ENCODE data around the gene NCKAP5.

Gene NCKAP5

DNA sequence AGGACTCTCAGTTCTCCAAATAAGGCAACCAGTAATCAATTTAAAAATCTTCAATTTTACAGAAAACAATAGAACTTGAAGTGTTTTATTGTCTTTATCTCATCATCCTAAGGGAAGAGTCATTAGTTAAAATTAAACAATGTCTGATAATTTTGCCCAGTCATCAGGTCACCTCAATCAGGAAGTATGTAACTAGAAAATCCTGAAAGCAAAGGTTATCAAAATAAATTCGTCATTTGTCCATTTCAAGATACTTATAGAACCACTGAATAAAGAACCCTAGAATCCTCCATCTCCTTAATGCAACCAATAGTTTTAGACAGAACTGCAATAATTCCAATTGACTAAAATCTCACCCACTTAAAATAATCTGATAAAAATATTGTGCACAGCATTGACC lies 115.2 kb downstream of the NCKAP5 start:
- no peak for DNase-seq

DNA sequence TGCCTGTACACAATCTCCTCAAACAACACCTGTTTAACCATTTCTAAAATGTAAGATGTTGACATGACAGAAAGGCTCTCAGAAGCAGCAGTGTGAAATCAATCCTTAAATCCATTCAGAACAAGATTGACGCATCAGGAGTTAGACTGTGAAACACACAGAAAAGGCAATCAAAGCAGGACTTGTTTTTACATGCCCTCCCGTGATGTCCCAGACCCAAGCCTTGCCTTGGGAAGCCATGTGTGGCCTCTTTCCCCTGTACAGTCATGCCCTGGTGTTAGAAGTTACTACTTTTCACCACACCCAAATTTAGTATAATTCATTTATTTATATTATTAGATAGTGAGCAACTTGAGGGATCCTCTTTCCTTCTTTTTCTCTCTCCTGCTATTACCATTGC lies 115.7 kb downstream of the NCKAP5 start:
- DNase-seq = no peak

DNA sequence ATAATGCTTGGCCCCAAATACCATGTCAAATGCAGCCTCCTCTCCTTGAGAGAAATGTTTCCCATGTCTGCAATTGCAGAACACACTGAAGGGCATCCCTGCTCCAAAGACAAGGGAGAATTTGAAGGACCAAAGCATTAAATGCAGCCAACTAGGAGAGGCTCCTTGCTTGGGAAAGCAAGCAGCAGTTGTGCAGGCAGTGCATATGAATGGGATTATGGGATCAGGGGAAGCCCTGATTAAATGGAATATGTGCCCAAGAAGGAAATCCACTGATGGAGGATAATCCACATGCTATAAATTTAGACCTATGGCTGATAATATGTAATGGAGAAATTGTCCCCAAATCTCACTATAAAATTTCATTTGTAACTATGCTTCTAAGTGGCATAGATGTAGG lies 116.1 kb downstream of the NCKAP5 start:
- DNase-seq = no peak

DNA sequence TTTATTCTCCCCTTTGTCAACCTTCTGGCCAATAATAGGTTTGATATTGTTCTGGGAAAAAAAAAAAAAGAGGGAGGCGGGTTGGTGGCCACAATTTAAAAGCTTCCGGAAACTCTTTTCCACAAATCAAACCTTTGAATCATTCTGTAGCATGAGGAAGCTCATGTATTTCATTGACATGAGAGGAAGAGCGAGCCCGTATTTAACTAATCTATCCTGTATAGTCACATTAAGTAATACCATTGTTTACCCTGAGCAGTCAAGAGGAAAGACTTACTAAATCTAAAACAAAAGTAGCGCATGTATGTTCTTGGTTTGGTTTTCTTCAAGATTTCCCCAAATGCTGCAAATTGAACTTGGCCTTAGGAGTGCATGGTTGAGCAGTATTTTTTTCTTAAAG lies 120.1 kb downstream of the NCKAP5 start:
- no peak for DNase-seq

DNA sequence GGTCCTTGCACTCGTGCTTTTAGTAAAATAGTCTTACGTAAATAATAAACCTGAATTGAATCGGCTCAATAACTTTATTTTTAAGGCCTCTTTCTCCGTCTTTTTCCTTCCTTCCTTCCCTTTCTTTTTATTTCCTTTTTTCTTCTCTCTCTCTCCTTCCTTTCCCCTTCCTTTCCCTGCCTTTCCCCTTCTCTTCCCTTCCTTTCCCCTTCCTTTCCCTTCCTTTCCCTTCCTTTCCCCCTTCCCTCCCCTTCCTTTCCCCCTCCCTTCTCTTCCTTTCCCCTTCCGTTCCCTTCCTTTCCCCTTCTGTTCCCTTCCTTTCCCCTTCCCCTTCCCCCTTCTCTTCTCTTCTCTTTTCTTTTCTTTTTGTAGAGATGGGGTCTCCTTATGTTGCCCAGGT lies 121.0 kb downstream of the NCKAP5 start:
- DNase-seq = no peak

DNA sequence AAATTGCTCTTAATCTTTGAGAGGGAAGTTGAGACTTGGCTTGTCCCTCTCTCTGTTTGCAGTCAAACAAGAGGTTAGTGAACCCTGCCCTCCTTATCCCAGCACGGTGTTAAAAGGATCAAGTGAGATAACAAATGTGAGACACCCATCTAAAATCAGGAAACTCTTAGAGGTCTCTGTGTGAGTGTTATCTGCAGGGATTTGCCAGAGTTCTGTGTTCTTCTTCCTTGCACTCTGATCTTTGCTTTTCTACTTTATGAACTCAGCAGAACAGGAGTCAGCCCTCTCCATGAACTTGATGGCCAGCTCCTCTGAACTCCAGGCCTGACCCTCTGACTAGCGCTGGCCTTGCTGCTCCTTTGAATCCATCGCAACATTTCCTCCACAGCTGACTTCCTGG lies 123.8 kb downstream of the NCKAP5 start:
- DNase-seq = no peak

DNA sequence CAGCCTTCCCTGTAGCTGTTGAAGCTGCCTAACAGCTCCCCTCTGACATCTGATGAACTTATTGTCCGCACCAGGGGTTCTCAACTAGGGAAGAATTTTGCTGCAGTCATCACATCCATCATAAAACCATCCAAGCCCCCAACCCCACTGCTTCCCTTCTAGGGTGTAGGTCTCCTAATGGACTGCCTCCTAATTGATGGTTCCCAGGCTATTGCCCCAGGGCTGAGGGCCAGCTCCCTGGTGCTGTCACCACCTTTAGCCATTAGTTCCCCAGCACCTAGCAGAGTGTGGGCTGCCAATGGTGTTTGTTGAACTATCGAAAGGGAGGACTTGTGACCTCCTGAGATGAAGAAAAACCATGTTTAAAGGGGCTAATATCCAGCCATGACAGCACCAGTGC lies 125.9 kb downstream of the NCKAP5 start:
- no peak for DNase-seq

DNA sequence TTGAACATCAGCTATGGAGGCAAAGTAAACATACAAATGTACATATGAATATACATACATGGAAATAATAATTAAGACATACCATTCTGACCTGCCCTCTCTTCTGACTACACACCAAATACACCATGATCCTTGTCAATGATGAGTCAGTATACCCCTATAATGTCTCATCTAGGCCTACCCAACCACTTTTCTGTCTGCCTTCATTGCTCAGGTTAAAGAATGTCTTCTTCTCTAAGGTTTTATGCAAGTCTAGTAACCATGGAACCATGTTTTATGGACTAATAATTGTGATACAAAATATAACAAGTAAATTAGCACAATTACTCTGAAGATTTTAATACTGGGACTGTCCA lies 128.7 kb downstream of the NCKAP5 start:
- no peak for DNase-seq

DNA sequence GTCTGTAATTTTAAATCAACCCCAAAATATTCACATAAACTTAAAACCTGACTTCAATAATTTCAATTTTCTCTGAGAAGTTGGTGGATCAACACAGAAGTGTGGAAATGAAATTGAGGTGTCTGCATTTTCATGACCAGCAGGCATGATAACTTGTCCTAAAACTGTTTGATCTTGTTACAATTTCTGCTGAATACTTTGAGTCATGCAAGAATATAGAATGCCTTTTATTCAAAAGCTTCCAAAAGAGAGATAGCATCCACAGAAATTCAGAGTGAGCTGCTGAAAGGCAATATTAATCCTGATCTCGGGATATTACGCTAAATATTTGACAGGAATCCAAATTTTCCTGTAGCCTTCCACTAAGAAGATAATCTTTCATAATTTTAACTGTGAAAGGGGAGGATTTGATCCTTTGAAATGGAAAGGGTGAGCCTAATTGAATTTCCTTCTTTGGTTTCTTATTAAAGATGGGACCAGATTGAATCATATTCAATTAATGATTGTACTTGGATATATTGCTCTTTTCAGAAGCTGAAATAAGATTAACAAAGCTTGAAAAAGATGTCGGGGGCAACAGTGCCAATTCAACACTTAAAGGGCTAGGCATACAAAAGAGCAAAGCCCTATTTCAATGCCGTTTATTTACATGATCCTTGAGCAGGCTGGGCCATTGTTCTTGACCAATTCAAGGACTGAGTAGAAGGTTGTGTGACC lies 129.3 kb downstream of the NCKAP5 start:
- no peak for DNase-seq

DNA sequence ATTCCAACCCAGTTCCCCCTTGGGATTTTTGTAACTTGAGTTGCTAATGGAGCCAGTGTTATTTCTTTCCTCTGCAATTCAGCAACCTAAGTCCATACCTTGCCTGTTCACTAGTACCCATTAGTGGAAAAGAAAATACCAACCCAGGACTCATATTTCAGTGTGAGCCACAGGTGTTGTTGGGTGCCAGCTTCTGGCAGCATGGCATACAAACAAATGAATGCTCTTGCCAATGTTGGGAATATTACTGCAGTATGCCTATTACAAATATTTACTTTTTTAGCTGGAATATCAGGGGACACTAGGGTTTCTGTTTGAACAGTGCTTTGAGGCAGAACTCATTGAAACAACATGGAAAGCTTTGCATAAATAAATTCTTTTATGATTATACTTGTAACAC lies 130.2 kb downstream of the NCKAP5 start:
- DNase-seq = no peak

DNA sequence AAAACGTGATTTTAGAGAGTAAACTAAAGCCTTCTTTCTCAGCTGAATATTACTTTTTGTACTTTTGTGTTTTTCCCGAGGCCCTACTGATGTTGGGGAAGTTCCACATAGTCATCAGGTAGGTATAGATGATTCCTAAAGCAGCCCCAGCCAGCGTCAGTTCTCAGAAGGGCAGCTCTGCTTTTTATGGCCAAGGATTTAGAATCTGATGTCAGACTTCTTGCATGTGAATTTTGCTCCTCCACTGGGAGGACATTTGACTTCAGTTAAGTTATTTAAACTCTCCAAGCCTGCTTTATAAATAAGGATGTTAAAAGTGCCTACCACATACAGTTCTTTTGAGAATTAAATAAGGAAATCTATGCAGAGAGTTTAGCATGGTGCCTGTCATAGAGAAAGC lies 130.8 kb downstream of the NCKAP5 start:
- no peak for DNase-seq

DNA sequence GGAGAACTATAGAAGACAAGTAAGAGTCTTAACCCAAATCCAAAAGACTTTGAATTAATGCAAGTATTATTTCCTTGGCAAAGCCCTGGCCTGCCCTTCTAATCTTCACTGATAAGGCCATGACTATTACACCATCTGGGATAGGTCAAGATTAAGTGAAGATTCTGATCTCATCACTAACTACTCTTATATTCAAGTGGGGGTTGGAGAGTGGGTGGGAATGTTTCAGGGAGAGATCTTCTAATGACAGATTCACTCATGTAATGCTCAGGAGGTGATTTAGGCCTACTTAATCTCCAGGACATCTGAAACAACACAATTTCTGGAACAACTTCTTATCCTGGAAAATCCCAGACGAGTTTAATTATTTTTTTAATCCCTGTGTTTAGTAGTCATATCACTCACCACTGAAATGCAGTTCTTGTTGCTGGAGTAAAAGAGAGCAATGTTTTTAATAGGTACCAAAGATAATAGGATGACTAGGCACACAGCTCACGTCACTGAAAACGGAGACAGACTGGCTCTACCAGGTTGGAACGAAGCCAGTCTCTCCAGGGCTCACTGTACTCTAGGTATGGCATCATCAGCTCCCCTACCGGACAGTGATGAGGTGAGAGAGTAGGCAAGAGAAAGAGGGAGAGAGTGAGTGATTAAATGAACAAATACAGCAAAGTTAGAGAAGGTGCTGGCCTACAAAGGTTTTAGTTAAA lies 133.1 kb downstream of the NCKAP5 start:
- no peak for DNase-seq

DNA sequence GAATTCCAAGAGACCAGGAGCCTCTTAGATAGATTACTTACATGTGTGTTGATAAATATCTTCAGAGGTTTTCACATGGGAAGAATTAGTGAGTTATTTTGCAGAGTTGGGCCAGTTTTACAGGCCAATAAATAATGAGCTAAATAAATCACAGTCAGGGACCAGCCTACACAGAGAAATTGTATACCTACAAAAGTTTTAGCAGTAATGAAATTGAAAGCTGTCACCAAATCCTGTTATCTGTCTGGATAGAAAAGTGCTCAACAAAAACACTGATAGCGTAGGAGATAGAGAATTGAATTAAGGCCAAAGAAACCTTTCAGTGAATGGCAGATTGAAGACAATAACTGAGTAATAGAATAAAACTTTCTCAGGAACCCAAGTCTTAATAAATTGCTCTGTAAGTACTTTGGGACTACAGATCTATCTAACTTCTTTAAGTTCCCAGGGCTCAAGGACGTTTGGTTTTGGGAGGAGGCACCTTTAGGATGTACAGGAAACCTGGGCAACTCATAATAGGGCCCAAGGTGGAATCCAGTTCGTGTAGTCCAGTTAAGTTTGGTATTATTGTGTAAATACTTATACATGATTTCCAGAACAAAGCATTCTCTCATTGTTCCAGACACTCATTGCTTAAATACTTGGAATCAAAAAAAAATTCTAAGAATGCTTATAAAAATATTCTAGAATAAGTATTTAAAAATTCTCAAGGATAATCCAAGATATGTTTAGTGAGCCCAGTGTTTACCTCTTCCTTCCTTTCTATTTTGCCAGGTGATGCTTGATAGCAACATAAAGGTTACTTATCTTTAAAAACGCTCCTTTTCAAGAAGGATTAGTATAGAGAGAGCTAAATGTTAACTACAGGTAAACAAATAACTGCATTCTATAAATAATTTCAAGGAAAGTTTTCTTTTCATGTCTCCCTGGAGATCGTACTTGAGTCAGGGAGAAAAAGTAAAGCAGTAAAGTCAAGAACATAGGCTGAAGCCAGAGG lies 134.5 kb downstream of the NCKAP5 start:
- no peak for DNase-seq

DNA sequence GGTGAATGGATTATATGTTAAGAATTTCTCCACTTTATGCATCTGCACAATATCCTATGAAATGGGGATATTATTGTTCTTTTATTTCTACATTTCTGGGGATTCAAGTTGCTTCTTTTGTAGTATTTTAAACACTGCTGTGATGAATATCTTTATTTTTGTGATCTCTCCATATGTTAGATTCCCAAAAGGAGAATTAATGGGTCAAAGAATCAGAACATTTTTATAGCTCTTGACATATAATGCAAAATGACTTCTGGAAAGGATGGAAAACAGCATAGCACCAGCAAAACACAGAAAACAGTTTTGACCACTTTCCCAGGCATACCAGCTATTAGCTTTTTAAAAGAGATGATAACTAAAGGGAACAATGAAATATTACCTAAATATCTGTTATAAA lies 135.5 kb downstream of the NCKAP5 start:
- DNase-seq = no peak

DNA sequence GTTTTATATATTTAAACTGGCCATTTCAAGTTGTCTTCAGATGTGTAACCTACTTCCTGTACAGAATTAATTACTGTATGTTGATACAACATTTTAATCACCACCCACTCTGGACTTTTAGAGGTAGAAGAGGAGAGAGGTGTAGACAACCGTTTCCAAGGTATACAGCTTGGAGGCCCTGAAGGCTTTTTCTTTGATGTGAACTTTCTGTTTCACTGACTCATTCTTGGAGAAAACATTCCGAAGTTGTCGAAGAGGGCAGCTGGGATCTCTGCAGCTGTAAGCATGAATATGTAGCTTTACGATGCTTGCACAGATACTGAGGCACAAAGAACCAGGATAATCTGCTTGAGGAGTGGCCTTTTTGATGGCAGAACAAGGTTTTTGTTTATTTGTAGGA lies 137.0 kb downstream of the NCKAP5 start:
- no peak for DNase-seq

DNA sequence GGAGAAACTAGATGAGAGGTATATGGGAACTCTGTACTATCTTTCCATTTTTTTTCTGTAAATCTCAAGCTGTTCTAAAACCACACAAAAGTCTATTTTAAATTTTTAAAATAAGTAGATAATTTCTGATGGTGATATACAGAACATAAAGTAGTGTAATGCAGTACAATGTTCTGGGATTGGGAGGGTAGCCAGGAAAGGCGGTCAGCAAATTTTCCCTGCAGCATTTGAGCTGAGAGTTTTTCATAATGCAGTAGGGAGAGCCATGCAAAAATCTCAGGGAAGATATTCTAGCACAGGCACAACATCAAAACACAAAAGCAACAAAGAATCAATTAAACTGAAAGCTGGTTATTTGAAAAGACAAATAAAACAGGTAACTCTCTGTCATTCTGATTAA lies 141.5 kb downstream of the NCKAP5 start:
- DNase-seq = no peak

DNA sequence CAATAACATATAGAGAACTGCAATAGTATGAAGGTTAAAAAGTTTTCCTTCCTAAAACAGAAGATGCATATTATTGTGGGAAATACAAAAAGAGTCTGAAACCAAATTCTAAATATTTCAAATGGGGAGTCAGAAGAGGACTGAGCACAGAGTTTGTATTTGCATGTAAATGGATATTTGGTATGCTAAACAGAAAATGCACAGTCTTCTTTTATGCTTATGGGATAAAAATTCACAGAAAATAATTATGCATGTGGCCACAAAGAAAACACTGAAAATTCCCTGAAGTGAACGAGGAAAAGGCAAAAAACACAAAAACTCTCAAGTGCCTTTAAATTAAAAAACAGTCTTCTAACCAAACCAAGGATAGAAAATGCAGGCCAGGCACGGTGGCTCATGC lies 142.7 kb downstream of the NCKAP5 start:
- DNase-seq = no peak

DNA sequence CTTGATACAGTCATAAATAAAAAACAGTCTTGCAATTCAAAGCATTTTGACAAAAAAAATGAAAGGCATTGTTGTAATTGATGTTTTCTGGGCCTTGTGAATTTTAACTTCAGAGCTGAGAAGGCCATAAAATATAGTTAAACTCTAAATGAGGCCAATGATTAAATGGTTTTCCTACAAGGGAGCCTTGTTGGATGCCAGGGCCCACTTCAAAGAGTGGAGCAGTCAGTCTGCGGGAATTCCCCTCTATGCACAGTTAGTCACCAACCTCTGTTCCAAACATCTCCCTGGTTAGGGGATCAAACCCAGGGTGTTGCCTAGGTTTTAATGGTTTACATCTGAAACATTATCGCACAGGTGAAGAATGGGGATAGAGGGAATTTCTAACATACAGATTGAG lies 143.4 kb downstream of the NCKAP5 start:
- no peak for DNase-seq

DNA sequence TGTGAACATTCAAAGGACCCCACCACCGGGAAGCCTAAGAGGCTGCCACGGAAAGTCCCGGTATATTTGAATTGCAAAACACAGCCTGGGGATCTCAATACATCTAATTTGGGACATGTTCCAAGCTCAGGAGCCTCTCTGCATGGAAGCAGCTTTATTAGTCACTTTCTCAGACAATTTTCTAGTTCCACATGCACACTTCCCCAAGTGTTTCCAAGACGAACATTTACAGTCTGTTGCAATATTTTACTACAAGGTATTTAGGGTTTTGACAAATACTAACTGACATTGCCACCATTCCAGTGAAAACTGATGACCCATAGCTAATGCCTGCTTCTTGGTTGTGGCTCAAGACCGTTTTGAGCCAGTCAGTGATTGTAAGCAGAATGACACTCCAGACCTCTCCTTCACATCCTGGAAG lies 145.3 kb downstream of the NCKAP5 start:
- DNase-seq = no peak

DNA sequence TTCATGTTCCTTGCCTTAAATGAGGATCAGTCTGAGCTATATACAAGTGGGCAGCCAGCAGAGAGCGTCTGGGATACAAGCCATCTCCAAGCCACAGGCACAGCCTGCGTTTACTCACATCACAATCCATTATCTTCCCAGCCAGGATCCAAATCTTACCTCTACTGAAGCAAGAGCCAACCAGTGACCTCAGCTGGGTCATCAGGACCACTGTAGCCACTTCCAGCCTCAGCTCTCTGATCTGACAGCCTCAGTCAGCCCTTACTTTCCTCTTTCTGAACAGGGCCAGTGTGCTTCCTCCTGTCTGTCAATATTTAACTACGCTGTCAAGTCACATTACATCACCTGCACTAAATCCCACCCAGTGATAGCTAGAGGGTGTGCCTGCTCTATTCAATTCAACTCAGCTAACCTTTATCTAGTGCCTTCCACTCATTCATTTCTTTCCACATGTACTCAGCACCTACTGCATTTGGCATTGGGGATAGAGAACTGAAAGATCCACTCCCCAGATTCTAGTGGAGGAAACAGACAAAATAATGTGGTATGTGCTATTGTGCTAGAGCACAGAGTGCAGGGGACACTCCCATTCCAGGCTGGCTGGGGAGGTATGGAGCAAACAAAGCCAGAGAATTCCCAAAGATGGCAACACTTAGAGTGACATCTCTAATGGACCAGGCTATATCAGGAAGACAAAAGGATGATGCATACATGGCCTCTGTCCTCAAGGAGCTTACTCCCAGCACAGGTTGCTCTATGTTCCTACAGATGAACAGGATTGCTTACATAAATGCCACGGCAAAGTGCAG lies 146.5 kb downstream of the NCKAP5 start:
- no peak for DNase-seq

DNA sequence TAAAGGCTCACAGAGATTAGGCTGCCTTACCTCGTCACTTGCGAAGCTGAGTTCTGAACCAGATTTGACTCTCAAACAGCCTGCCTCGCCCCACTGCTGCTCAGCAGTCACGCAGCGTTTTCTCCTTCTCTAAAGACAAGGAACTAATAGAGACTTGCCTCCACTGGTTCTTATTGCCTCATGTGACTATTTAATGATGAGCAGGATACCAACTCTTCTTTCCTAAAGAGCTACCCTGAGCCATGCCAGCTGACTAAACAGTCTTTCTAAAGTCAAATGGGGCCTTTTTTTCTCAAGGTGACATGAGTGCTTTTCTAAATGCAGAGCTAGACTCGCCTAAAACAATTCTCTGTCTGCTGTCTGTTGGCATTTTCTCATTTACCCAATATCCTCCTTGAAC lies 147.5 kb downstream of the NCKAP5 start:
- DNase-seq = no peak

DNA sequence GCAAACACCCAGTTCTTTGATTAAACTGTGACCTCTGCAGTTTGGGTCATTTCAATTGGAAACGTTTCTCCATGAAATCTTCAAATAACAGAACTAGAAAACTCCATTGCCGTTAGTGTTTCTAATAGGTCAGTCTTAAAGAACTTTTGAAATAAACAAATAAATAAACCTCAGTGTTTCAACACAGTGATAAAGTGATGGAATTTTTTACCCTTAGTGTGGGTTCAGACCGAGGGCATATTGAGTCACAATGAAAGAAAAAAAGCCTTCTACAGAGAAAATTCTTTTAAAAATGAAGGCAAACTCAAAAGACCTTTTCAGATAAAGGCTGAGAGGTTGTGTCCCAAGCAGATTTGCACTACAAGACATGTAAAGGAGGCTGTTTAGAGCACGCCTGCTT lies 149.6 kb downstream of the NCKAP5 start:
- no peak for DNase-seq

DNA sequence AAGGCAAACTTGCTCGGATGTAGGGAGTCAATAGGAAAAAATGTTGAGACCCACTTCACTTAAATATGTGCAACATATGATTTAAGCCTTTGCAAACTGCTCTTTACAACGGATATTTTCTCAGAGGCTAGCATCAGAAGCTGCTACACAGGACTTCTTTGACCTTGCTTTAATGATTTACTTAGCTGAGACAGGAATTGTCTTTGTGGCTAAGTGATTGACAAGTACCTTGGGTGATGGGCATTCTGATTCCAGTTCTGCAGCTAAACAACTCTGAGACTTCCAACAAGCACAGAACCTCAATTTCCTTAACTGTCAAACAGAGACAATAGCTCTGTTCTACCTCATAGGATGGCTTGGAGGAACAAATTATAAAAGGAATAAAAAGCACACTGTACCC lies 150.2 kb downstream of the NCKAP5 start:
- no peak for DNase-seq

Measured in T-helper 2 cell (primary cell).